Calu3 (cell line): ENCODE results near the gene SSNA1. TPM values are rescaled to one million over a fixed set of nuclear protein-coding genes. Genes with fewer than 3 reads are reported as not detected.

ENCODE experiments used
- BruUV-seq: library from RNA; stranded (reverse); fragments of 400-500 nt; replicated peaks from 2 replicates; lab custom pipeline; 2021; lab: Mats Ljungman, UMichigan
- CTCF ChIA-PET: fragments of 300-600 bp; sonication (Branson Sonifier 250); formaldehyde crosslinking; loops from one replicate; lab custom pipeline; 2022; ENCODE audit warnings: antibody characterized with exemption; lab: Charles Lee
- DNase-seq: peaks from one replicate; pipeline ENCODE4 v3.0.0; 2022
- H3K27ac Mint-ChIP-seq: one replicate; pipeline ENCODE4 v1.8.0; 2022; ENCODE audit warnings: mixed read lengths; ENCODE audit not compliant: unreplicated experiment
- H3K27me3 Mint-ChIP-seq: one replicate; pipeline ENCODE4 v1.8.0; 2022; ENCODE audit warnings: mixed read lengths; ENCODE audit not compliant: unreplicated experiment
- H3K36me3 Mint-ChIP-seq: one replicate; pipeline ENCODE4 v1.8.0; 2022; ENCODE audit warnings: mild to moderate bottlenecking, moderate library complexity, mixed read lengths; ENCODE audit not compliant: insufficient read depth, unreplicated experiment
- H3K4me1 Mint-ChIP-seq: one replicate; pipeline ENCODE4 v1.8.0; 2022; ENCODE audit warnings: mild to moderate bottlenecking, low read depth, mixed read lengths; ENCODE audit not compliant: unreplicated experiment
- H3K4me3 Mint-ChIP-seq: one replicate; pipeline ENCODE4 v1.8.0; 2022; ENCODE audit warnings: mild to moderate bottlenecking, low read depth, moderate library complexity, mixed read lengths; ENCODE audit not compliant: unreplicated experiment
- H3K9me3 Mint-ChIP-seq: one replicate; pipeline ENCODE4 v1.8.0; 2022; ENCODE audit warnings: low read depth, mixed read lengths; ENCODE audit not compliant: unreplicated experiment
- intact Hi-C: fragments of 100-400 bp; cut with micrococcal nuclease; formaldehyde crosslinking; loops from one replicate; pipeline ENCODE4 v1.10.0; 2022; ENCODE audit not compliant: unreplicated experiment
- total RNA-seq: library from RNA; stranded (reverse); gene quantifications from 2 replicates; pipeline ENCODE4 v1.2.3, GENCODE V29; 2022
- TF ChIP-seq, protein P1 (sequence below): fragments of 200-600 bp; IDR thresholded peaks from one replicate; pipeline ENCODE4 v1.8.0; 2022; ENCODE audit warnings: antibody characterized with exemption; ENCODE audit not compliant: unreplicated experiment

SSNA1 gene
- total RNA-seq, 1 experiment from 2014 or later: 41.9 TPM

DNA sequence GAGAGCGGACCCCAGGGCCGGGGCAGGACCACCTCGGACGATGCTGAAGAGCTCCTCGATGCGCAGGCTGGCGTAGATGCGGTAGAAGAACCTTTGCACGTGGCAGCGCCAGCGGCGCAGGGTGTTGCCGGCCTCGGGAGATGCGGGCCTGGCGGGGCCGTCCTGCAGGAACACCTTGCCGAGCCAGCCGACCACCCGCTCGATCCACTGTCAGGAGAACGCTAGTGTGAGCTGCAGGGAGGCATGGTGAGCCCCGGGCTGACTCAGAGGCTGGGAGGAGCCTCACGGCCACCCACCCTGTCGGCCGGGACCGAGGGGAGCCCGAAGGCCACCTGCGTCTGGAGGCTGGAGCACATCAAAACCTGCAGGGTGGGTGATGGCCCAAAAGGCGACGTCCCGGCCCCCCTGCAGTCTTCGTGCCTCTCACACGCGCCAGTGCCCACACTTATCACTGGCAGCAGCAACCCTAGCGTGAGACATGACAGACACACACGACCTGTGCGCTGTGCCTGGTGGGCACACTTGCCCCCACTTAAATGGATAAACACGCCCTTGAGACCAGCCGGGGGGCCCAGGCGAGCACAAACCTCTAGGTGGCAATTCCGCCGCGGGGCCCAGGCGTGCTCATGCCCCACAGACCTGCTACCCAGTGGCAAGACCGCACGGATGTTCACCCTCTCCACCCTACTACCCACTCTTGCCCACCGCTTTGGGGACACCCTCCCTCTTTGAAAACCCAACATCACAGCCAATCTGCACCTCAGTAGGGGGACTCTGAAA, 3.4 kb upstream of the SSNA1 start:
- intact Hi-C loops: no loop called here
- no peak for DNase-seq
- H3K9me3 Mint-ChIP-seq: no peaks in the 10 kb centered on the region
- H3K36me3 Mint-ChIP-seq: peaks cover 43% of the 10 kb centered on the region
- H3K27me3 Mint-ChIP-seq: no peaks in the 10 kb centered on the region
- H3K4me1 Mint-ChIP-seq: no peaks in the 10 kb centered on the region
- no peak overlapping the region for H3K4me3 Mint-ChIP-seq
- BruUV-seq: no TSS peak
- CTCF ChIA-PET: no interaction called here
- TF ChIP-seq, protein P1, sequence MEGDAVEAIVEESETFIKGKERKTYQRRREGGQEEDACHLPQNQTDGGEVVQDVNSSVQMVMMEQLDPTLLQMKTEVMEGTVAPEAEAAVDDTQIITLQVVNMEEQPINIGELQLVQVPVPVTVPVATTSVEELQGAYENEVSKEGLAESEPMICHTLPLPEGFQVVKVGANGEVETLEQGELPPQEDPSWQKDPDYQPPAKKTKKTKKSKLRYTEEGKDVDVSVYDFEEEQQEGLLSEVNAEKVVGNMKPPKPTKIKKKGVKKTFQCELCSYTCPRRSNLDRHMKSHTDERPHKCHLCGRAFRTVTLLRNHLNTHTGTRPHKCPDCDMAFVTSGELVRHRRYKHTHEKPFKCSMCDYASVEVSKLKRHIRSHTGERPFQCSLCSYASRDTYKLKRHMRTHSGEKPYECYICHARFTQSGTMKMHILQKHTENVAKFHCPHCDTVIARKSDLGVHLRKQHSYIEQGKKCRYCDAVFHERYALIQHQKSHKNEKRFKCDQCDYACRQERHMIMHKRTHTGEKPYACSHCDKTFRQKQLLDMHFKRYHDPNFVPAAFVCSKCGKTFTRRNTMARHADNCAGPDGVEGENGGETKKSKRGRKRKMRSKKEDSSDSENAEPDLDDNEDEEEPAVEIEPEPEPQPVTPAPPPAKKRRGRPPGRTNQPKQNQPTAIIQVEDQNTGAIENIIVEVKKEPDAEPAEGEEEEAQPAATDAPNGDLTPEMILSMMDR: no peak
- no peak overlapping the region for H3K27ac Mint-ChIP-seq

- intact Hi-C loops: no loop called here
- no peak overlapping the region for H3K27ac Mint-ChIP-seq
- H3K4me3 Mint-ChIP-seq: no peak overlapping the region
- no peak for DNase-seq
- BruUV-seq: no TSS peak
- H3K36me3 Mint-ChIP-seq: peaks cover 51% of the 10 kb centered on the region
- no peaks in the 10 kb centered on the region for H3K9me3 Mint-ChIP-seq
- TF ChIP-seq, protein P1: no peak
- H3K4me1 Mint-ChIP-seq: peaks cover 5% of the 10 kb centered on the region
- CTCF ChIA-PET: no interaction called here
- H3K27me3 Mint-ChIP-seq: no peaks in the 10 kb centered on the region
Observed at GRCh38 chr9:137185921-137186320, 2.6 kb upstream of the SSNA1 start.

DNA sequence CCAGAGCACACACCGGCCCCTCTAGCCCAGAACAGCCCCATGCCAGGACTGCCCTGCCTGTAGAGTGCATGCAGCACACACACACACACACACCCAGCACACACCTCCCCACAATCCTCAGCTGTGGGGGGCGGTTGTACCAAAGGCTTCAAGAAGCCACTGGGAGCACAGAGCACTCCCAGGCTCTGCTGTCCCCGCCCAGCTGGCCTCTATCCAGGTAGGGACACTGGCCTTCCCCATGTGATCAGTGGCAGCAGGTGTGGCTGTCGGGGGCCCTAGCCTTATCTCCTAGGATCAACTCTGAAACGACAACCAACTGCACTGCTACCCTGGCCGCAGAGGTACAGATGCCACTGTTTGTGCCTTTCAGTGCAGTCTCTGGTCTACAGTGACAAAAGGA, 2.1 kb upstream of the SSNA1 start:
- Mint-ChIP-seq H3K27me3 (no peaks in the 10 kb centered on the region), H3K4me3 (no peak overlapping the region), H3K4me1 (peaks cover 10% of the 10 kb centered on the region), H3K27ac (no peak overlapping the region), H3K9me3 (no peaks in the 10 kb centered on the region), H3K36me3 (peaks cover 55% of the 10 kb centered on the region)
- TF ChIP-seq, protein P1: no peak
- DNase-seq: no peak
- CTCF ChIA-PET: no interaction called here
- intact Hi-C loops: no loop called here
- no TSS peak for BruUV-seq

DNA sequence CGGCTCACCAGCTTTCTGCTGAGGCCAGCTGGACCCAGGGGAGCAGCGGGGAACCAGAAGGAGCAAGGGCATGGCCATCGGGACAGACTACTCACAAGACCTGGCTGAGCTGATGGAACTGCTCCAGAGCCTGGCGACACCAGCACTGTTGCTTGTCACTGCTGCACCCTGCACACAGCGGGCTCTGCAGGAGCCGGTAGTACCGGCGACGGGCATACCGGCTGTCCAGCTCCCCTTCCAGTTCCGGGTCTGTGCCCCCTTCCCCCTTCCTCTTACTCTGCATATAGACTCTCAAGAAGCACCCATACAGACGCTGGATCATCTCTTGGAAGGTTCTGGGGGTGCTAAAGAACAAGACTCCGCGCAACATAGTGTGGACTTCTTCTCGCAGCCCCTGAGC, 1.1 kb upstream of the SSNA1 start:
- TF ChIP-seq, protein P1: no peak
- no TSS peak for BruUV-seq
- H3K9me3 Mint-ChIP-seq: no peaks in the 10 kb centered on the region
- H3K4me3 Mint-ChIP-seq: peak overlapping the region; percentile 98
- no peak for DNase-seq
- peaks cover 49% of the 10 kb centered on the region for H3K36me3 Mint-ChIP-seq
- intact Hi-C loops: no loop called here
- no peak overlapping the region for H3K27ac Mint-ChIP-seq
- no peaks in the 10 kb centered on the region for H3K27me3 Mint-ChIP-seq
- peaks cover 10% of the 10 kb centered on the region for H3K4me1 Mint-ChIP-seq
- CTCF ChIA-PET: no interaction called here
